ENCODE results near the gene FBLN7. TPM values are rescaled to one million over a fixed set of nuclear protein-coding genes. Genes with fewer than 3 reads are reported as not detected.
A peak's percentile ranks its signal among the peaks of the same experiment; 100 is the strongest.

The FBLN7 gene
- total RNA-seq, 4 donors from 2014 or later, result 3.6 to 10.2 (median 5.9) TPM

- H3K4me3 ChIP-seq (ENCODE audit: low read depth, poor library complexity, severe bottlenecking), result no peak overlapping the region
- intact Hi-C loops (cut with DNase I; ENCODE audit: low total_unique reads), result no loop called here
- whole genome bisulfite sequencing, 2 donors, result 65 to 70% methylated on average over 10 of the region's 10 CpGs
- no peak for TF ChIP-seq CTCF (IDR thresholded peaks at IDR 0.05)
- no peak for TF ChIP-seq POLR2A (IDR thresholded peaks at IDR 0.05)
- DNase-seq (ENCODE audit: low spot score in 2 of 2), result peak; percentile 85 to 90
These were observed 30.4 kb downstream of the FBLN7 start for GRCh38 chr2:112168422-112169124.

- WGBS, 2 donors, result 90 to 91% methylated on average over 4 of the region's 4 CpGs
- no peak overlapping the region for H3K4me3 ChIP-seq (ENCODE audit: low read depth, poor library complexity, severe bottlenecking)
- DNase-seq (ENCODE audit: low spot score in 2 of 2), result peak in 1 of 2 donors; percentile 57
- intact Hi-C loops (cut with DNase I; ENCODE audit: low total_unique reads), result no loop called here
- TF ChIP-seq CTCF (IDR thresholded peaks at IDR 0.05) (no peak), POLR2A (IDR thresholded peaks at IDR 0.05) (no peak)
These were observed 32.3 kb downstream of the FBLN7 start for GRCh38 chr2:112170495-112170894.

GRCh38 chr2:112173646-112174319 is 35.6 kb downstream of the FBLN7 start:
- intact Hi-C loops (cut with DNase I; ENCODE audit: low total_unique reads), result no loop called here
- DNase-seq (ENCODE audit: low spot score in 2 of 2), result peak in 1 of 2 donors; percentile 64
- 94 to 99% methylated on average over 10 to 11 of the region's 11 CpGs for WGBS, 2 donors
- no peak for TF ChIP-seq CTCF (IDR thresholded peaks at IDR 0.05)
- no peak overlapping the region for H3K4me3 ChIP-seq (ENCODE audit: low read depth, poor library complexity, severe bottlenecking)

GRCh38 chr2:112174383-112174782 is 36.2 kb downstream of the FBLN7 start:
- WGBS, 2 donors, result 83 to 85% methylated on average over 4 of the region's 4 CpGs
- intact Hi-C loops (cut with DNase I; ENCODE audit: low total_unique reads), result no loop called here
- H3K4me3 ChIP-seq (ENCODE audit: low read depth, poor library complexity, severe bottlenecking), result no peak overlapping the region
- no peak for TF ChIP-seq CTCF (IDR thresholded peaks at IDR 0.05)
- no peak for TF ChIP-seq POLR2A (IDR thresholded peaks at IDR 0.05)
- DNase-seq (ENCODE audit: low spot score in 2 of 2), result no peak

GRCh38 chr2:112175333-112175732 is 37.1 kb downstream of the FBLN7 start:
- intact Hi-C loops (cut with DNase I; ENCODE audit: low total_unique reads), result no loop called here
- peak in 1 of 2 donors; percentile 42 for DNase-seq (ENCODE audit: low spot score in 2 of 2)
- H3K4me3 ChIP-seq (ENCODE audit: low read depth, poor library complexity, severe bottlenecking), result no peak overlapping the region
- WGBS, 2 donors, result 75 to 93% methylated on average over 3 of the region's 3 CpGs
- no peak for TF ChIP-seq POLR2A (IDR thresholded peaks at IDR 0.05)
- TF ChIP-seq CTCF (IDR thresholded peaks at IDR 0.05), result no peak

Measured in lower leg skin (tissue), 4 donors.